ENCODE measurements around the gene RPS5.

GRCh38 chr19:58381460-58382212 is 5.4 kb upstream of the RPS5 start:
- no peak for TF ChIP-seq CTCF (IDR thresholded peaks at IDR 0.05)
- no peak for TF ChIP-seq POLR2A (IDR thresholded peaks at IDR 0.05)
